Islet precursor cell (in vitro differentiated cells): ENCODE results near the gene MUC4.

Experiments used
- DNase-seq: peaks from one replicate; pipeline ENCODE4 v3.0.0-alpha.2; 2018

Gene MUC4

GRCh38 chr3:195811756-195812155, at the start of gene MUC4:
Gene MUC4, minus strand, starts transcription at chr3:195811929. Its CDS starts 112 bp downstream, at chr3:195811817.
- peak; percentile 60 for DNase-seq

DNA sequence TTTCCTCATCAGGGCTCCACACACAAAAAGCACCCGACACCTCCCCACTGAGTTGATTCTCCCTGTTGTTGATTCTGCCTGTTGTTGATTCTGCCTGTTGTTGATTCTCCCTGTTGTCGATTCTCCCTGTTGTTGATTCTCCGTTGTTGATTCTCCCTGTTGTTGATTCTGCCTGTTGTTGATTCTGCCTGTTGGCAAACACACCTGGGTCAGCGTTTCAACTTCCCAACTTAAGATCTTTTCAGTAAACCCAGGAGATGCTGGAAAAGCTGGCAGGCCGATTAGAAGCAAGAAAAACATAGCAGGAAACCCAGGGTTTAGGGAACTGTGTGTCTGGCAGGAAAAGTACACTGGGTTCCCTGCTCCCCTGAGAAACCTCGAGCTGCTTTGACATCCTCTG, 48.7 kb upstream of the MUC4 start:
- DNase-seq, result no peak

DNA sequence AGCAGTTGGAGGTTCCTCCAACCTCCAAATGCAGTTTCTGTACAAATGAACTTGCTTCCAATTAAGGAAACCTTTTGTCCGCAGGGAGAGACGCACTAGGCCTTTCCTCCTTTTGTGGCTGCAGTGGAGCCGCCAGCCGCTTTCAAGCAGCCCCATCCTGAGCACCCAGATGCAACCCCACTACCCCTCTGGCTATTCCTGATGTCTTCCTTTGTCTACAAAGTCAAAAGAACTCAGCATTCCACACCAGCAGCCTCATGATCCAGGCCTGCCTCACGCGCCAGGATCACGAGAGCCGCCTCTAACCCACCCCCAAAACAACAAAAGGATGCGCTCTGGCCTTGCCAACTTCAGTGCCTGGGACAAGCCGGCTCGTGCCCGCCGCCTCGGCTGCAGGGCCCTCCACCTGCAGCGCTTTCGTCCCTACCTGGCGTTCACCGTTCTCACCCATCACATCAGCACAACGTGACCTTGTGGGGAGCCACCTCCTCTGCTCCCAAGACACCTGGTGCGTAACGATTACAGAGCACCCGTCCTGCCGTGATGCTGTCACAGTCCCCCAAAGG, 48.2 kb upstream of the MUC4 start:
- no peak for DNase-seq

DNA sequence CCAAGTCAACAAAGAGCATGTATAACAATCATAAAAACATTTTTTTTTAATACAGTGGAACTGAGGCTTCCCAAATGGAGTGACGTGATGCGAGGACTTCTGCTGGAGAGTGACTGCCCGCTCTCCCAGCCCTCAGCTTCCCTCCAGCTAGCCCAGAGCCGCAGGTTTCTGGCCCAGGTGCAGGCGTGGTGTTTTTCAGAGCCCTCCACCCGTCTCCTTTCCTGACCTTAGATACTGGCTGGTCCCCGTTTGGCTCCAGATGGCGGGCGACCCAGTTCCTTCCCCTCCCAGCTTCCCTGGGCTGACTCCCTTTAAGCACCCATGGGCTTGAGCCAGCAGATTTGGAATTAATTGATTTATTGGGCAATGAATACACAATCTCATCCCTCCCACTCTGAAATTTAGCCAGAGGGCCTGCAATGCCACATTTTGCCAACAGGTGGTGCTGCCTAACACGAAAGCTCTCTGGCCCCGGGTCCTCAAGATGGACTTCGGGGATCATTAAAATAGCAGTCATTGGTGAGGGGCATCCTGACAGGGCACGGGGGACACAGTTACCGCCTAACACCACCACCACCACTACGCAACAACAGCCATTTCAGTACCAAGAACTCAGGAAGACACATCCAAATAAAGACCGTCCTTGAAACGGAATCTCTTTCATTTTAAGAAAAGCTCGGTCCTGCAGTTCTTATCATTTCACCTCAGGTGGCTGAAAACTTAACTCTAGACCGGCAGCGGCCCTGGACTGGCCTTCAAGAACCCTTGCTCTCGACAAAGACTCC, 47.5 kb upstream of the MUC4 start:
- DNase-seq, result no peak

DNA sequence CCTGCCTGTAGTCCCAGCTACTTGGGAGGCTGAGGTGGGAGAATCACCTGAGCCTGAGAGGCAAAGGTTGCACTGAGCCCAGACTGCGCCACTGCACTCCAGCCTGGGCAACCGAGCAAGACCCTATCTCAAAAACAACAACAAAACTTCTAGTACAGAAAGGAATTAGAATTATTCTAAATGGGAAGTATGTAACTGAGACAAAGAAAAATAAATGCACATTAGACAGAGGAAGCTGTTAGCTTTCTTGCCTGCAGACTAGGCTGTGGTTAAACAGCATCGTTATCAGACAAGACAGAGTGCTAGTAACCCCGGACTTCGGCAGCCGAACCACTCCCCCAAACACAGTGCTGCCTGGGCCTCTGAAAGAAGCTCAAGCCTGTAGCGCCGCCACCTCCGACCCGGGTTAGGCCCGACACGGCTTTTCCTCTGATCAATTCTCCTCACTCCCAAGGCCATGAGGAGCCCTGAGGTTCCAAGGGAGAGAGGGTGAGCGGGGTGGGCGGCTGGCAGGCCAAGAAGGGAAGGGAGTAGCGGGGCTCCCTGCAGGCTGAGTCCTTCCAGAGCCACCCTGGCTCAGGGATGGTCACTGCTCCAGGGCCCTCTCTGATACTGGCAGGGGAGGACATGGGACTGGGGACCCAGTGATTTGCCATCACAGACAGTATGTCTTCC, 44.8 kb upstream of the MUC4 start:
- DNase-seq, result no peak

- DNase-seq, result no peak
These were observed 44.0 kb upstream of the MUC4 start for GRCh38 chr3:195855471-195856409.

- DNase-seq, result peak; percentile 50
These were observed 43.0 kb upstream of the MUC4 start for GRCh38 chr3:195854628-195855294.

- peak; percentile 52 for DNase-seq
These were observed 42.3 kb upstream of the MUC4 start for GRCh38 chr3:195853996-195854395.

DNA sequence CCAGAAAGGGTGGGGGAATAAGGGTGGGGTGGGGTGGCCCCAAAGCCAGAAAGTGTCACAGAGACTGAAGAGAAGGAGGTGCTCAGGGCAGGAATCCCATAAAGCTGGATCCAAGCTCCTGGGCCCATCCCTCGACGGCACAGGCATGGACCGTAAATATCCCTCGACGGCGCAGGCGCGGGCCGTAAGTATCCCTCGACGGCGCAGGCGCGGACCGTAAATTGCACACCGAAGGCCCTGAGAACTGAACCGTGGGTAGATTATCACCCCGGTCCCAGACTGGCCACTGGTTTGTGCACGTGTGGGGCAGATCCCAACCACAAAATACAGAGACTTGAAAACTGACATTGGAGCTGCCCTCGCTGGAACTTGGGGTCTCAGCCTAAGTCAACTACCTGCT, 41.3 kb upstream of the MUC4 start:
- peak; percentile 36 for DNase-seq

- DNase-seq, result peak; percentile 93
These were observed 39.3 kb upstream of the MUC4 start for GRCh38 chr3:195850857-195851543.

DNA sequence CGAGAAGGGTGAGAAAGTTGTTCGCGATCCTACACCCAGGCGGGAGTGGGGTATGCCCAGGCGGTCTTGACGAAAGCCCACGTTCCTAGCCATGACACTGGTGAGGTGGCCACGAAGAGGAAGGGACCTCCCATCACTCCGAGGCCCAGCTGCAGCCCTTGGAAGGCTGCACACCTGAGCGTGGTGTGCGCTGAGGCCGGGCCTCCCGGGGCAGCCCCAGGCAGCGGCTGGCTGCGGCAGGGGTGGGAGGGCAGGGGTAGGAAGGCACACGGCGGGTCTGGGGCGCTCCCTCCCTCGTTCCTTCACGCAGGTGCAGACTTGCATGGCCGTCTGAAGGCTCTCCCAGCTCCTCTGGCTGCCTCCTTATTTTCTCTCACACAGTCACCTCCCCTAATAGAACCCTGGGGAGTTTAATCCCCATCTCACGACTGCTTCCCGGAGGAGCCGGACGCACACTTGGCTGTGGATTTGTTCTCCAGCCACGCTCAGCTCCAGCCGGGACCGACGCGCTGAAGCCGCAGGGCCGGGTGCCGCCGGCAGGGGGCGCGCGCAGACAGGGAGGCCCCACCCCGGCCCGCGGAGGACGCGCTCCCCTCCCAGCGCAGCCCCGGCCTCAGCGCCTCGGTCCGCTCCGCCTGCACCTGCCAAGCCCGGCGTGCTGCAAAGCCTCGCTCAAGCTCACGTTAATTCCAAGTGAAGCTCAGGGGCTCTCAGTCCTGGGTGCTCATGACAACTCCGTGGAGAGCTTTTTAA, 37.8 kb upstream of the MUC4 start:
- peak; percentile 43 for DNase-seq

GRCh38 chr3:195847055-195847950, 35.6 kb upstream of the MUC4 start:
- peak; percentile 49 for DNase-seq

DNA sequence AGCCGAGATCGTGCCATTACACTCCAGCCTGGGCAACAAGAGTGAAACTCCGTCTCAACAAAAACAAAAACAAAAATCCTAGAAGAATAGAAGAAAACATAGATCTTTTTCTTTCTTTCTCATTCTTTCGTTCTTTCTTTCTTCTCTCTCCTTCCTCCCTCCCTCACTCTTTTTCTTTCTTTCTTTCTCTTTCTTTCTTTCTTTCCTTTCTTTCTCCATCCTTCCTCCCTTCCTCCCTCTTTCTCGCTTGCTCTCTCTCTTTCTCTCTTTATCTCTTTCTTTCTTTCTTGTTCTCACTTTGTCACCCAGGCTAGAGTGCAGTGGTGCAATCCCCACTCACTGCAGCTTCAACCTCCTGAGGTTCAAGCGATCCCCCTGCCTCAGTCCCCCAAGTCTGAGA, 33.8 kb upstream of the MUC4 start:
- no peak for DNase-seq

- peak; percentile 16 for DNase-seq
These were observed 33.0 kb upstream of the MUC4 start for GRCh38 chr3:195844671-195845218.

- peak; percentile 50 for DNase-seq
These were observed 27.7 kb upstream of the MUC4 start for GRCh38 chr3:195839260-195840010.

GRCh38 chr3:195838714-195839113, 27.0 kb upstream of the MUC4 start:
- DNase-seq, result peak; percentile 21

DNA sequence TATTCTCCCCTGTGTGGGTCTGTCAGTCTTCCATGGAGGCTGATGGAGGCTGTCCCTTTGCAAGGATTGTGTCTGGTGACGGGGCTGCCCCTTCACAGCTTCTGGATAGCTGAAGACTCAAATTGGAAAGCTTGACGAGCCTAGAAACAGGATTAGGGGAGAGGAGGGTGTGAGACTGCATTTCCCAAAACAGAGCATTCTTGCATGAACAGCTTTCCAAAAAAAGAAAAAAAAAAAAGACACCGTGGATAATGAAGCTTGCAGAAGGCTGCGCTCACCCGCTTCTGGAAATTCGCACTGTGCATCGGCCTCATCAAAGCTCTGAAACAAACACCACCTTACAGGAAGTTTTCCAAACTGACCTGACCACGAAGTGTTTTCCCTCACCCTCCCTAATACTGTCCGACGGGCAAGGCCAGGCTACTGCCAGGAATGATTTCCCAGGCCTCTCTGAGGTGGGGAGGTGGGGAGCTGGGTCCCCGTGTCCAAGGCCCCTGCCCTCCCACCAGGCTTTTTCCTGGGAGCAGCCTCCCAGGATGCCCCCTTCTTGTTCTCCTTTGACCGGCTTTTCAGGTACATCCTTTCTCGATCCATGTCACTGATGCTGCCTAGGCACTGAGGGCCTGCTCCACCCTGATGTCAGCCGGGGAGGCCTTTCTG, 24.9 kb upstream of the MUC4 start:
- DNase-seq, result peak; percentile 51

- DNase-seq, result no peak
These were observed 24.1 kb upstream of the MUC4 start for GRCh38 chr3:195835791-195836190.
